GM19463 (cell line): ENCODE results near the gene PRRX1.

ENCODE experiments used
- ATAC-seq: cut with Tn5 transposase; IDR thresholded peaks from one replicate; pipeline ENCODE4 v1.9.1; 2021; ENCODE audit warnings: mild to moderate bottlenecking, moderate library complexity; ENCODE audit not compliant: unreplicated experiment

The PRRX1 gene

GRCh38 chr1:170758992-170759391 lies 95.1 kb downstream of the PRRX1 start:
- no peak for ATAC-seq

DNA sequence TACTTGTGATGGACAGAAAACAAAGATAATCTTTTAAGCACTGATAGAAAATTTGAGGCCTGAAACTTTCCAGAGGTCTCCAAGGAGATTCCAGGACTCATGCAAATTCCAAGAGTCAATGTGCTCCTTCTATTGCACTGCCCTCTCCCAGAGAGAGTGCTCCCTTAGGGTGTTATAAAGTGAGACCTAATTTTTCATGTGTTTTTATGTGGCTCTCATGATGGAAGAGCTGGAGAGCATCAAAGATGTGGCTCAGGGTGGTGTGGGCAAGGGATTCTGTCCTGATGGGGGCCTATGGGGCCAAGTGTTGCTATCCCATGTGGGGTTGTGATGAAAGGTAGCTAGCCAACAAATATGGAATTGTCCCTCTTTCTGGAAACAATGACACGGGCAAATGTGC lies 101.3 kb downstream of the PRRX1 start:
- no peak for ATAC-seq

GRCh38 chr1:170765712-170766330 lies 101.9 kb downstream of the PRRX1 start:
- no peak for ATAC-seq

DNA sequence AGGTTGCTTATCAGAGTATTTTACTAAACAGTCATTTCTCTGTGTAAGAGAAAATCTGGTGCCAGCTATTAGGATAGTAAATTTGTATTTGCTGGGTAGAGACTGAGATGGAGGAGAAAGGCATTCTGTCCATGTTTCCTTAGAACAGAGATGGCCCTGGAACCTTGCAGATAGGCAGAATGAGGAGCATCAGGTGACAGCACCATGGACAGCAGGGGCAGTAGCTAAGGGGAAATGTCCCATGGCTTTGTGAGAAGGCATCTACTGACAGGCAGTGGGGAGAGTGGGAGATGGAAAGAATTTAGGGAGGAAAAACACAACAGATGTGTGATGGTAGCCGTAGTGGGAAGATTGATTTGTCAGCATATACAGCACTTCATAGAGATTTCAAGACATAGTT lies 105.0 kb downstream of the PRRX1 start:
- no peak for ATAC-seq

GRCh38 chr1:170769691-170770090 lies 105.8 kb downstream of the PRRX1 start:
- ATAC-seq, result no peak

DNA sequence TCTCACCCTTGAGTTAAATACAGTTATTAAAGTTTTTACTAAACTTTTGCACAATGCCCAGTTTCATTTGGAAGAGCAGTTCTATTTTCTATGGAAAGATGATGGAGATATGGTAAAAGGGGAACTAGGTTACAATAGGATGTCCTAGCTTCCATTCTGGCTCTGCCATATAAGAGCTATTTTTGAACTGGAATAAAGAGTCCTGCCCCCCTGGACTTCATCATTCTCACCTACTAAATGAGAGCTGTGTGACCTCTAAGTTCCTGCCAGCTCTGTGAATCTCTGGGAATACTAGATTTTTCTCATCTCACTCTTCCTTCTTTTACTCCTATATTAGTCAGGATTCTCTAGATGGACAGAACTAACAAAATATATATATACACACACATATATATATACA lies 106.3 kb downstream of the PRRX1 start:
- no peak for ATAC-seq

GRCh38 chr1:170776252-170776651 lies 112.3 kb downstream of the PRRX1 start:
- ATAC-seq, result no peak

GRCh38 chr1:170776777-170777176 lies 112.8 kb downstream of the PRRX1 start:
- no peak for ATAC-seq
